Measurements from ENCODE around the gene CRYBA4.
"Not testable (repeated sequence)": the region's sequence is repeated elsewhere in the genome, so short reads cannot be mapped to it uniquely, and the experiment has no call there.

CRYBA4 gene

GRCh38 chr22:26597026-26597425 is 24.7 kb upstream of the CRYBA4 start:
- no peak for DNase-seq (ENCODE audit: low spot score)

GRCh38 chr22:26597480-26597879 is 24.3 kb upstream of the CRYBA4 start:
- no peak for DNase-seq (ENCODE audit: low spot score)

DNA sequence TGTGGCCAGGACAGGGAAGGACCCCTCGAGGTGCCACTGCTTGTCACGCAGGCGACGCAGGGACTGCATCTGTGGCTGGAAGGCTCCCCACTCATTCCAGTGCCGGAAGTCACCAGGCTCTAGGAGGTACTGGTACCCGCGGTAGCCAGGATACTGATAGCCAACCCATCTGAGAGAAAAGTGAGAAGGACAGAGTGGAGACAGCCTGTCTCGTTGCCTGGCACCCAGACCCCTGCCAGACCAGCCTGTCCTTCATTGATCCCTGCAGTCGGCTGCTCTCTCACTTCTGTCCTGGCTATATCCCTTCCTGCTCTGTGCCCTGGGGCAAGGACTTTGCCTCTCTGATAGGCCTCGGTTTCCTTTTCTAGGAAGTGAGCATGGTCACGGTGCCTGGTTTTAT is 22.3 kb upstream of the CRYBA4 start:
- no peak for DNase-seq (ENCODE audit: low spot score)

DNA sequence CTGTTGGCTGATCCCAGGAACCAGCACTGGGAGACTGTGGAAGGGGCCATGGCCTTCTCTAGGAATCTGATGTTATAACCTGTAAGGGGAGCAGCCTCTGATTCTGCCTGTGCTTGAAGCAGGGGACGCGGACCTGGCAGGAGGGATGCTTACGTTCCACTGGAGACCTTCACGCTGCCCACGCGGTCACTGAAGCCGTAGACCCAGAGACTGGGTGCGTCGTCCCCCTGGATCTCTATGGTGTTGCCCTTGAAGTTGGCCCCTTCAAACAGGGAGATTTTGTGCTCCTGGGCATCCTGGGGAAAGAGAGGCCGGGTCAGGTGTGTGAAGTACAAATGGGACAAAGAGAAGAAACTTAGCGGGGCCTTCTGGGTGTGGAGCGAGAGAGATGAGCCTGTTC is 20.0 kb upstream of the CRYBA4 start:
- DNase-seq (ENCODE audit: low spot score): no peak

GRCh38 chr22:26602127-26602526 is 19.6 kb upstream of the CRYBA4 start:
- no peak for DNase-seq (ENCODE audit: low spot score)

- DNase-seq (ENCODE audit: low spot score): no peak
Measured at GRCh38 chr22:26604368-26604767, 17.4 kb upstream of the CRYBA4 start.

DNA sequence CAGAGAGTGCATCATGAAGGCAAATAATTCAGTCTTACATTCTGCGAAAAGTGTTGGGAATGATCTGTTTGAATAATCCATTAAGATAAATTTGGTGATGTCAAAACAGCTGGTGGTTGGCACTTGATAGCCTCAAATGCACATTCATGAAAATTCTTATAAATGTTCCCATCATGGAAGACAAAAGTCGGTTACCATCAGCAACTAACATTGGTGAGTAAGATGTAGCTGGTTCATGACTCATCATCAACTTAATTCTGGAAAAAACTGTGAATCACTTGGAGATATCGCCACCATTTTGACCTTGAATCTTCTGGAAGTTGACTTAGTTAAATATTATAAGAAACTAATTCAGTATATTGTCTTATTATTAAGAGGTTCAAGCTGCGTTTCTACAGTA is 15.2 kb upstream of the CRYBA4 start:
- DNase-seq (ENCODE audit: low spot score): no peak

- DNase-seq (ENCODE audit: low spot score): no peak
Measured at GRCh38 chr22:26608129-26608528, 13.6 kb upstream of the CRYBA4 start.

GRCh38 chr22:26609287-26609686 is 12.5 kb upstream of the CRYBA4 start:
- no peak for DNase-seq (ENCODE audit: low spot score)

DNA sequence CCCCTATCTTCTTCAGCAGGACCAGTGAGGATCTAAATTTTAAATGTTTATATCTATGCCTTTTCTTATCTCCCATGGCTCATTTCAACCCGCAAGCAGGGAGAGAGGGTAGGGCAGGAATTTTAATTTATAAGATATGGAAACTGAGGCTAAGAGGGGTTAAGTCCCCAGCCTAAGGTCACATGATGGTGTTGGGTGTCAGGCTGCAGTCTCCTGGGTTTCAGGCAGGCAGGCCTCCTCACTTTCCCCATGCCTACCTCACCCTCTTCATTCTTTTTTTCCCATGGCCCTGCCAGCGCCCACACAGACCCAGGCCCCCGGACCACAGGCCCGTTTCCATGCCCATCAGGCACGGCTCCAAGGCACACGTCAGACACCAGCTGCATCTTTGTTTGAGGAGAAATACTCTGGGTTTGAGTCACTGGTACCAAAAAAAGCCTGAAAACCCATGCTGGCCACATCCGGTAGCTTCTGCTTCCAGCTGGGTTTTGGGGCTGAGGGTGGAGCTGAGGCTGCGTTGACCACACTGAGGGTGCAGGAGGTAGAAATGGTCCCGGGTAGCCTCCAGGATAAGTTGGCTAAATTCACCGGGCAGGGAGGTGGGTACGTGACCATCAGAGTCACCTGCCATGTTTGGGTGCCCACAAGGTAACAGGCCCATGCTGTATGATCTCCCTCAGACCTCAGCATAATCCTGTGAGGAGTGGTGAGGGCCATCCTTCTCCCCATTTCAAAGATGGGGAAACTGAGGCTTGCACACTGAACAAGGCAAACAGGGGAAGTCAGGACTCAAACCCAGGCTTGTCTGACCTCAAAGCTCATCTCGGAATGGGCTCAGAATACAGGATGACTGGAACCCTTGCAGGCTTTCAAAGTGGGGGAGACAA is 11.4 kb upstream of the CRYBA4 start:
- no peak for DNase-seq (ENCODE audit: low spot score)

- DNase-seq (ENCODE audit: low spot score): no peak
Measured at GRCh38 chr22:26610996-26611395, 10.8 kb upstream of the CRYBA4 start.

GRCh38 chr22:26612652-26613051 is 9.1 kb upstream of the CRYBA4 start:
- no peak for DNase-seq (ENCODE audit: low spot score)

DNA sequence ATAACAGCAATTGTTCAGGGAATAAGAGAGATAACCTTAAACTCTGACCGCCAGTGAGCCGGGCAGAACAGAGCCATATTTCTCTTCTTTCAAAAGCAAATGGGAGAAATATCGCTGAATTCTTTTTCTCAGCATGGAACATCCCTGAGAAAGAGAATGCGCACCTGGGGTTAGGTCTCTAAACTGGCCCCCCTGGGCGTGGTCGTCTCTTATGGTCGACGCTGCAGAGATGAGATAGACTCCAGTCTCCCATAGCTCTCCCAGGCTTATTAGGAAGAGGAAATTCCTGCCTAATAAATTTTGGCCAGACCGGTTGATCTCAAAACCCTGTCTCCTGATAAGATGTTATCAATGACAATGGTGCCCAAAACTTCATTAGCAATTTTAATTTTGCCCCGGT is 8.0 kb upstream of the CRYBA4 start:
- DNase-seq (ENCODE audit: low spot score): not testable (repeated sequence)

DNA sequence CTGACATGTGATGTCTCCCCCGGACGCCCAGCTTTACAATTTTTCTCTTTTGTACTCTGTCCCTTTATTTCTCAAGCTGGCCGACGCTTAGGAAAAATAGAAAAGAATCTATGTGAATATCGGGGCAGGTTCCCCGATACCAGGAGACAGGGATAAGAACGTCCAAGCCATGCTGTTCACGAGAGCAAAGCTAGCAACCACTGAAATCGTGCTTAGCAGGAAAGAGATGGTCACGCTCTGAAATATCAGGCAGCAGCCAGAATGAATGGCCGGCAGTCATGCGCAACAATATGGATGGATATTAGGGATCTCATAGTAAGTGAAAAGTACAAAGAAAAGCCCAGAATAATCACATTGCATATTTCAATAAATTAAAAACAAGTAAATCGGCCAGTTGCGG is 7.4 kb upstream of the CRYBA4 start:
- DNase-seq (ENCODE audit: low spot score): no peak

GRCh38 chr22:26615149-26615548 is 6.6 kb upstream of the CRYBA4 start:
- no peak for DNase-seq (ENCODE audit: low spot score)

- DNase-seq (ENCODE audit: low spot score): no peak
Measured at GRCh38 chr22:26615830-26616435, 5.8 kb upstream of the CRYBA4 start.

DNA sequence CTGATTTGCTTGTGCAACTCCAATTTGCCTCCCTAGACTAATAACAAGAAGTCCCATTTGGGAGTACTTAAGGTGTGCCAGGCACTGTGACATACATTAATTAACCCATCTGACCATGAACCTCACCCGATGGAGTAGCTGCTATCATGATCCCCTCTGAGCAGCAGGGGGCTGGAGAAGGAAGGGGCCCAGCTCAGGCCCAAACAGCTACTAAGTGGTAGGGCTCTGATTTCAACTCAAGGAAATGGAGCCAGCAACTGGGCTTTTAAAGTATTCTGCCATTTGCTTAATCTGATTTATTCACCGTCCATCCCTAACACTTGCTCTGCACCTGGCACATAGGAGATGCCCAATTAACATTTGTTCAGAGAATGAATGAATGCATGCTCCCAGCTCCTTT is 5.1 kb upstream of the CRYBA4 start:
- no peak for DNase-seq (ENCODE audit: low spot score)

DNA sequence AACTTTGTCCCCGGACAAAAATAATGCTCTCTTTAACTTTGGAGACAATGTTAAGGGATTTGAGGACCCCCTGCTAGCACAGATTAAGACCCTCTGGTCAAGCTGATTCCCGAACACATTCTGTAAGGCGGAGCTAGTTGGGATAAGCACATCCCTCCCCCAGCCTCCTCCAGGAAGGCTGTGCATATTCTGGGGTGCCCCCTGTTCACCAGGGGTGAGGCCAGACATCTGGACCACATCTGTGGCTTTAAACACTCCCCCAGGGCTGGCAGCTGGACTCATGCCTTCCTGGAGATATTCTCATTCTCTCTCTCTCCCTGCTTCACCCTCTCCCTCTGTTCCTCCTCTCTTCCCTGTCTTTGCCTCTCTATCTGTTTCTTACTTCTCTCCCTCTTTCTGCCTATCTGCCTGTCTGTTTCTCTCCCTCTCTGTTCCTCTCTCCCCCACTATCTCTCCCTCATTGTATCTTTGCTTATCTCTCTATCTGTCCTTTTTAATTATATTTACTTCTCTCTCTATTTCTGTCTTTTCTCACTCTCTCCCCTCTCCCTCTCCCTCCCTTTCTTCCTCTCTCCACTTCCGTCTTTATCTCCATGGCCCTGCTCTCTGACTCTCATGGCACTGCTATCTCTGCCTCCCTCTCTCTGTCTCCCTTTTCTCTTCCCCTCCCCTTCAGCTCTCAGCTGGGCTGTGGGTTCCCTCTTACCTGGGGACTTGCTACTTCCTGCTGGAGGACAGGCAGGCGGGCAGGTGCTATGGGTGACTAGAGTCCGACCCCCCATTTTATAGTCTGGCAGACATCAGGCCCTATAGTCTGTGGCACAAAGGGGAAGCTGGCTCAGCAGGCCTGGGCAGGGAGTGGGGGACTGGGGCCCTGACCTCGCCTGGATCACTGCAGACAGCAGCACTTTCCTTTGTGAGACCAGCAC is 4.2 kb upstream of the CRYBA4 start, which contains the start of gene CRYBB1:
TSS of gene CRYBB1 (minus strand) at position 757 of the 929 bp plus-strand sequence. CDS start 1,708 bp downstream, outside the sequence.
- no peak for DNase-seq (ENCODE audit: low spot score)

- no peak for DNase-seq (ENCODE audit: low spot score)
Measured at GRCh38 chr22:26618455-26618854, 3.3 kb upstream of the CRYBA4 start.

DNA sequence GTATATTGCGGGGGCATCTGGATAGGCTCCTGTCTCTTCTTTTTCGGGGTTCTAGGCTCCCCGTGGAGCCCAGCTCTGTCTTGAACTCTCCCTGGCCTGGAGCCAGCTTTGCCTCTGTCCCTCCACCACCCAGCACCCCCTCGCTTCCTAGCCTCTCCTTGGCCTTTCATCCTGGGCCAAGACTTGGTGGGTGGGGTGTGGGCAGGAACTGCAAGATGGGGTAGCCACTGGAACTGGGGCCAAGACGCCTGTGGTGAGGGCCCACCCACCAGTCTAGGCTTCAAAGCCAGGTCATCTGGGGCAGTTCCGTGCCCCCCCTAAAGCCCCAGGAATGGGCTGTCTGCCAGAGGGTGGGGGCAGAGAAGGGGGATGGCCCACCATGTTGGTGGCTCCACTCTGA is 2.3 kb upstream of the CRYBA4 start:
- DNase-seq (ENCODE audit: low spot score): no peak

DNA sequence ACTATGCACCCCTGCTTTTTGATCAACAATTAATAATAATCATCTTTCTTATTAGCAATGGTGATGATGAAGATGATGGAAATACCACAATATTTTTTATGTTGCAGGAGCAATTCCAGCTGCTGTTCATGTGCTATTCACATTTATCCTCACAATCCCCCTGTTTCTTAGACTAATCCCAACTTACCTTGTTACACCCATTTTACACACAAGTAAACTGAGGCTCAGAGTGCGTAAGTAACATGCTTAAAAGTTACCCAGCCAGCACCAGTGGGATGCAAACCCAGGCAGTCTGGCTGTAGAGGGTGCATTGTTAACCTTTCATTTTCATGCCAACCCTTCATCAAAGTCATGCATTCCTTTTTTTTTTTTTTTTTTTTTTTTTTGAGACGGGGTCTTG is 1.6 kb upstream of the CRYBA4 start:
- no peak for DNase-seq (ENCODE audit: low spot score)

GRCh38 chr22:26623984-26624383 is 2.2 kb downstream of the CRYBA4 start:
- no peak for DNase-seq (ENCODE audit: low spot score)
